Thyroid gland (tissue), 4 donors: ENCODE data around the gene ZDHHC17.

ENCODE experiments used
- POLR2A ChIP-seq, 2 donors: fragments of 450-650 bp; IDR thresholded peaks; one replicate each; pipeline ENCODE4 v1.6.1; 2017; ENCODE audit warnings: antibody characterized with exemption in 2 of 2, mild to moderate bottlenecking in 2 of 2, moderate library complexity in 1 of 2
- TF ChIP-seq, protein P1 (sequence below), 6 experiments: fragments of 200-600 bp in 3 of 6; fragments of 450-650 bp in 3 of 6; sonication (generic) in 3 of 6; IDR thresholded peaks; one replicate each; pipeline ENCODE4 v1.5.1; 2016 to 2019; ENCODE audit warnings: antibody characterized with exemption in 6 of 6, mild to moderate bottlenecking in 2 of 6, inconsistent platforms in 1 of 6, moderate library complexity in 1 of 6

DNA sequence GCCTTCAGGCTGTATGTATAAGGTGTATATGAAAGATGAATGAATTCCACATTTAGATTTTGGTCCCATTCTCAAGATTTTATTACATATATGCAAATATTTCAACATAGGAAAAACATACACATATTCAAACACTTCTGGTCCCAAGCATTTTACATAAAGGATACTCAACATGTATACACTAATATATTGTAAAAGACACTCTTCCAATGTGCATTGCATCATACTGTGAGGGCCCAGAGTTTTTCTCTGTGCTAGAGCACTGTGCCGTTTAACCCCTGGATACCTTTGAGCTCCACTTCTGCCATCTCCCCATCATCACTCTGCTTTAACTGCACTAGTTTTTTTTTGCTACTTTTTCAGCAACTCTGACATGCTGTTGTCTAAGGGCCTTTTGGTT, 48.1 kb downstream of the ZDHHC17 start:
- TF ChIP-seq, protein P1, sequence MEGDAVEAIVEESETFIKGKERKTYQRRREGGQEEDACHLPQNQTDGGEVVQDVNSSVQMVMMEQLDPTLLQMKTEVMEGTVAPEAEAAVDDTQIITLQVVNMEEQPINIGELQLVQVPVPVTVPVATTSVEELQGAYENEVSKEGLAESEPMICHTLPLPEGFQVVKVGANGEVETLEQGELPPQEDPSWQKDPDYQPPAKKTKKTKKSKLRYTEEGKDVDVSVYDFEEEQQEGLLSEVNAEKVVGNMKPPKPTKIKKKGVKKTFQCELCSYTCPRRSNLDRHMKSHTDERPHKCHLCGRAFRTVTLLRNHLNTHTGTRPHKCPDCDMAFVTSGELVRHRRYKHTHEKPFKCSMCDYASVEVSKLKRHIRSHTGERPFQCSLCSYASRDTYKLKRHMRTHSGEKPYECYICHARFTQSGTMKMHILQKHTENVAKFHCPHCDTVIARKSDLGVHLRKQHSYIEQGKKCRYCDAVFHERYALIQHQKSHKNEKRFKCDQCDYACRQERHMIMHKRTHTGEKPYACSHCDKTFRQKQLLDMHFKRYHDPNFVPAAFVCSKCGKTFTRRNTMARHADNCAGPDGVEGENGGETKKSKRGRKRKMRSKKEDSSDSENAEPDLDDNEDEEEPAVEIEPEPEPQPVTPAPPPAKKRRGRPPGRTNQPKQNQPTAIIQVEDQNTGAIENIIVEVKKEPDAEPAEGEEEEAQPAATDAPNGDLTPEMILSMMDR (IDR thresholded peaks at IDR 0.05) = no peak
- TF ChIP-seq POLR2A (IDR thresholded peaks at IDR 0.05) = no peak
